HG03432 (cell line): Measurements from ENCODE around the gene KRTAP5-7.
"Not testable (repeated sequence)": the region's sequence is repeated elsewhere in the genome, so short reads cannot be mapped to it uniquely, and the experiment has no call there.

ENCODE experiments used
- ATAC-seq: cut with Tn5 transposase; IDR thresholded peaks from one replicate; pipeline ENCODE4 v1.9.1; 2021; ENCODE audit warnings: mild to moderate bottlenecking, moderate library complexity; ENCODE audit not compliant: unreplicated experiment

Gene KRTAP5-7

GRCh38 chr11:71532036-71532610, 5.1 kb downstream of the KRTAP5-7 start:
- no peak for ATAC-seq

GRCh38 chr11:71534711-71535608, 7.9 kb downstream of the KRTAP5-7 start:
- not testable (repeated sequence) for ATAC-seq

GRCh38 chr11:71535825-71536224, 8.8 kb downstream of the KRTAP5-7 start:
- ATAC-seq, result no peak

- ATAC-seq, result no peak
Measured at GRCh38 chr11:71537537-71537936, 10.5 kb downstream of the KRTAP5-7 start.

GRCh38 chr11:71537977-71538665, 11.1 kb downstream of the KRTAP5-7 start, which contains the start of gene KRTAP5-8:
TSS of gene KRTAP5-8 (plus strand) at chr11:71538025. CDS start at chr11:71538056, 31 bp downstream.
- not testable (repeated sequence) for ATAC-seq

- ATAC-seq, result no peak
Measured at GRCh38 chr11:71538666-71538990, 11.6 kb downstream of the KRTAP5-7 start.

- ATAC-seq, result no peak
Measured at GRCh38 chr11:71539017-71539416, 11.9 kb downstream of the KRTAP5-7 start.

- peak; percentile 47 for ATAC-seq
Measured at GRCh38 chr11:71539971-71540370, 12.9 kb downstream of the KRTAP5-7 start.

- ATAC-seq, result peak; percentile 66
Measured at GRCh38 chr11:71540521-71541304, 13.6 kb downstream of the KRTAP5-7 start.

- ATAC-seq, result no peak
Measured at GRCh38 chr11:71542382-71542781, 15.3 kb downstream of the KRTAP5-7 start.

GRCh38 chr11:71542879-71543777, 16.1 kb downstream of the KRTAP5-7 start:
- ATAC-seq, result no peak

GRCh38 chr11:71543866-71544265, 16.8 kb downstream of the KRTAP5-7 start:
- no peak for ATAC-seq

- no peak for ATAC-seq
Measured at GRCh38 chr11:71544525-71545214, 17.6 kb downstream of the KRTAP5-7 start.

GRCh38 chr11:71545405-71545966, 18.4 kb downstream of the KRTAP5-7 start:
- no peak for ATAC-seq

- ATAC-seq, result no peak
Measured at GRCh38 chr11:71548120-71548519, 21.1 kb downstream of the KRTAP5-7 start, which contains the start of gene KRTAP5-9. TSS of gene KRTAP5-9 (plus strand) at chr11:71548420. CDS start at chr11:71548658, 238 bp downstream.

- no peak for ATAC-seq
Measured at GRCh38 chr11:71548716-71549151, 21.7 kb downstream of the KRTAP5-7 start.

- no peak for ATAC-seq
Measured at GRCh38 chr11:71551711-71552110, 24.6 kb downstream of the KRTAP5-7 start.

- no peak for ATAC-seq
Measured at GRCh38 chr11:71554996-71555395, 27.9 kb downstream of the KRTAP5-7 start.

- ATAC-seq, result no peak
Measured at GRCh38 chr11:71555508-71555907, 28.4 kb downstream of the KRTAP5-7 start.
